HG02981 (cell line): ENCODE measurements around the gene CELSR1.
"Not testable (repeated sequence)": the region's sequence is repeated elsewhere in the genome, so short reads cannot be mapped to it uniquely, and the experiment has no call there.

Experiments
- ATAC-seq: cut with Tn5 transposase; IDR thresholded peaks from one replicate; pipeline ENCODE4 v1.9.1; 2021; ENCODE audit warnings: mild to moderate bottlenecking, moderate library complexity; ENCODE audit not compliant: unreplicated experiment

The CELSR1 gene

GRCh38 chr22:46335201-46336118 lies 202.0 kb downstream of the CELSR1 start, which contains the start of gene TRMU:
Gene TRMU (plus strand): TSS chr22:46335714. CDS start chr22:46335765, 51 bp downstream.
- peak; percentile 79 for ATAC-seq

- no peak for ATAC-seq
Measured at GRCh38 chr22:46331496-46331895, 205.9 kb downstream of the CELSR1 start.

DNA sequence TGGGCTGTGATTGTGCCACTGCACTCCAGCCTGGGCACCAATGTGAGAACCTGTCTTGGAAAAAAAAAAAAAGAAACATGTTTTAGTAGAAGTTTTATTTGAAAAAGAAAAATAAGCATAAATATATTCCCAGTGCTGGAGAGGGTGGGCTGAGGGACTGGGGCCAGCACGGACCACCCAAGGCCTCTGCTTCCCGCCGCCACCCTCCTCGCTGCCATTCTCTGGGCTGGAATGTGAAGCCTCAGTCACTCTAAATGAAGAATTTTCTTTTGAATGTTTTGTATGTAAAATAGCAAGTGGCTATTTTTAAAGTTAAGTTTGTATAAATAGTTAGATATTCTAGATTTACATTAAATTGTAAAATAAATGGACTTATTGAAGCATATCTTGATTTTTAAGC lies 207.0 kb downstream of the CELSR1 start:
- ATAC-seq: no peak

- ATAC-seq: no peak
Measured at GRCh38 chr22:46329616-46330015, 207.8 kb downstream of the CELSR1 start.

DNA sequence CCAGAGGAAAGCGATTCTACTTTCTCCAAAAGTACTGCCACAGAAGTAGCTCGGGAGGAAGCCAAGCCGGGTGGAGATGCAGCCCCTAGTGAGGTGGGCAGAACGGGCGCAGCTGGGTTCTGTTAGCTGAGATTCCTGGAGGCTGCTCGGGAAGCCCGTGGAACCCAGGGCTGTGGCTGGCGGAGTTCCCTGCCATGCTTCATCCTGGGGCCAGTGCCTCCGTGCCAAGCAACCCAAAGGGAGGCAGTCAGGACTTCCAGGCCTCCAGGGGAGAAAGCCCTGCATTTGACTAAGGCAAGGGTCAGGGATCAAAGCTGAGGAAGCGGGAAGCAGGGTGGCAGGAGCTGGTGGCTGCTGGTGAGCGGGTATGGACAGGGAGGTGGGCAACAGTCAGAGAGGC lies 208.6 kb downstream of the CELSR1 start:
- no peak for ATAC-seq

GRCh38 chr22:46327691-46328465 lies 209.5 kb downstream of the CELSR1 start:
- no peak for ATAC-seq

- no peak for ATAC-seq
Measured at GRCh38 chr22:46326066-46326680, 211.2 kb downstream of the CELSR1 start.

GRCh38 chr22:46323162-46323561 lies 214.3 kb downstream of the CELSR1 start:
- no peak for ATAC-seq

DNA sequence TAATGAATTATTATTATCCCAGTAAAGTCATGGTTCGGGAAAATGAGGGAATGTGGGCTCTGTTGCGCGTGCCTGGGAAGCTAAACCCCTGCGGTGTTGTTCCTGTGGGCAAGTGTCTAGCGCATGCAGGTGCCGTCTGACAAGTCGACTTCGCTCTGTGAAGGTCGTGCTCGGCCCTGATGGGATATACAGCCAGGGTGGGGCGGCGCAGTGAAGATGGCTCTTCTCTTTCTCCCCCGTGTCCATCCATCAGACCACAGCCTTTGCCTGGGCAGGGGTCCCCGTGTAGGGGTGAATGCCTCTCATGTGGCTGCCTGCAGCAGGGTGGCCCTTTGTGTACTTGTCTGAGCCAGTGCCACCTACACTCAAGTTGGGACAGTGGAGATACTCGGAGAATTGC lies 214.7 kb downstream of the CELSR1 start:
- no peak for ATAC-seq

DNA sequence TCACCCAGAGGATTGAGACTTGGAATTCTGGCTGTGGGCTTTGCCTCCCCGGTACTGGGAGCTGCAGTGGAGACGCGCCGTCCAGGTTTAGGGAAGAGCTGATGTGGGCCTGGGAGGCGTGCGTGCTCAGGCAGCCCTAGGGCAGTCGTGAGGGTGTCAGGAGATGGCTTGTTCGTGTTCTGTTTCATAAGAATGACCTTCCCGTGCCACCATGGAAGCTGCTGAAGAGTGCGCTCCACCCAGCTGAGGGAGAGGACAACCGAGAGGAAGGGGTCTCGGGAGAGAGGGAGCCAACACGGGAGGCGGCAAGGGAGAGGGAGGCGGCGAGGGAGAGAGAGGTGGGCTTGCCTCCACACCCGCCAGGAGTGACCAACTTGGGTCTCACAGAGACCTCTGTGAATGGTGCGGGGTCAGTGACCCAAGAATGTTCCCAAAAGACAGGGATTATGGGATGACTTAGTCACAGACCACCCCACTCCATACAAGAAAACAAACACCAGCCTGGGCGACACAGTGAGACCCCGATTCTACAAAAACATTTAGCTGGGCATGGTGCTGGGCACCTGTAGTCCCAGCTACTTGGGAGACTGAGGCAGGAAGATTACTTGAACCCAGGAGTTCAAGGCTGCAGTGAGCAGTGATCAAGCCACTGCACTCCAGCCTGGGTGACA lies 216.6 kb downstream of the CELSR1 start:
- ATAC-seq: no peak

GRCh38 chr22:46320166-46320710 lies 217.2 kb downstream of the CELSR1 start:
- ATAC-seq: no peak

DNA sequence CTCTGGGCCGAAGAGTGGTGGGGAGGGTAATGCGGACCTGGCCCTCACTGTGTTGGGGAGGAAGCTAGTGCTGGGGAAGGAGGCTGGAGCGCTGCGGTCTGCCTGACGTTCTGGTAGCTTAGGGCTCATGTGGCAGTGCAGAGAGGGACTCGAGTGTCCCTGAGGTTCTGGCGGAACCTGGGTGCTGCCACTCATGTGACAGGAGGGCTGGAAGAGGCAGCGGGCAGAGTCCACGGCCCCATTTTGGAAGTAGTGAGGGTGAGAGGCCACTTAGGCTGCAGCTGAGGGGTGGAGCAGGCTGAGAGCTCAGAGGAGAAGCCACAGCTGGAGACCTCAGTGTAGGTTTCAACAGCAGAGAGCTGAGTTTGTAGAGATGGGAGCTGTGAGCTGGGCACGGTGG lies 218.1 kb downstream of the CELSR1 start:
- ATAC-seq: no peak

- ATAC-seq: no peak
Measured at GRCh38 chr22:46318576-46318975, 218.8 kb downstream of the CELSR1 start.

- ATAC-seq: no peak
Measured at GRCh38 chr22:46317646-46318045, 219.8 kb downstream of the CELSR1 start.

DNA sequence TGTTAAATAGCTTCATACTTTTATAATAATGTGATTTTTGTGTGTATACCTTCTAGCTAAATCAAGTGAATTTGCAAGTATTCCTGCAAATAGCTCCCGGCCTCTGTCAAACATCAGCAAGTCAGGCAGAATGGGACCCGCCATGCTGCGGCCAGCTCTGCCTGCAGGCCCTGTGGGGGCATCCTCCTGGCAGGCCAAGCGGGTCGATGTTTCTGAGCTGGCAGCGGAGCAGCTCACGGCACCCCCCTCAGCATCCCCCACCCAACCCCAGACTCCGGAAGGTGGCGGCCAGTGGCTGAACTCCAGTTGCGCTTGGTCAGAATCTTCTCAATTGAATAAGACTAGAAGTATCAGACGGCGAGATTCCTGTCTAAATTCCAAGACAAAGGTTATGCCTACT lies 221.4 kb downstream of the CELSR1 start:
- no peak for ATAC-seq

DNA sequence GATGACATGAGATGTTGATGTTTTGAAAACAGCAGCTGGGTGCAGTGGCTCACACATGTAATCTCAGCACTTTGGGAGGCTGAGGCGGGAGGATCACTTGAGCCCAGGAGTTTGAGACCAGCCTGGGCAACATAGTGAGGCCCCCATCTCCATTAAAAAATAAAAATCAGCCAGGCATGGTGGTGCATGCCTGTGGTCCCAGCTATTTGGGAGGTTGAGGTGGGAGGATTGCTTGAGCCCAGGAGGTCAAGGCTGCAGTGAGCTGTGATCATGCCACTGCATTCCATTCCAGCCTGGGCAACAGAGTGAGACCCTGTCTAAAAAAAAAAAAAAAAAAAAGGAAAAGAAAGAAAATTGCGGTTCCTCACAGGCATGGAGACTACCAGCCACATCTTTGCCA lies 224.6 kb downstream of the CELSR1 start:
- ATAC-seq: not testable (repeated sequence)

DNA sequence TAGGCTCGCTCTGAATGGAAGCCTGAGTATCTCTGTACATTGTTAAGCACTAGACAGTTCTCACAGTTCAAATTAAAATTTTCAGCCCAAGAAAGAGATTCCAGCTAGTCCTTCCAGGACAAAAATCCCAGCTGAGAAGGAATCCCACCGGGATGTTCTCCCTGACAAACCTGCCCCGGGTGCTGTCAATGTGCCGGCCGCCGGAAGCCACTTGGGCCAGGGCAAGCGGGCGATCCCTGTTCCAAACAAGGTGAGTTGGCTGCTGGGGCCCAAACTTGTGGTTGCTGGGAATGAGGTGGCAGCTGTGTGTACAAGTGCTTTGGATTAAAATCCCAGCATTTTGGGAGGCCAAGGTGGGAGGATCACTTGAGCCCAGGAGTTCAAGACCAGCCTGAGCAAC lies 225.4 kb downstream of the CELSR1 start:
- no peak for ATAC-seq
